ENCODE measurements around the gene ECSCR.

ECSCR gene

DNA sequence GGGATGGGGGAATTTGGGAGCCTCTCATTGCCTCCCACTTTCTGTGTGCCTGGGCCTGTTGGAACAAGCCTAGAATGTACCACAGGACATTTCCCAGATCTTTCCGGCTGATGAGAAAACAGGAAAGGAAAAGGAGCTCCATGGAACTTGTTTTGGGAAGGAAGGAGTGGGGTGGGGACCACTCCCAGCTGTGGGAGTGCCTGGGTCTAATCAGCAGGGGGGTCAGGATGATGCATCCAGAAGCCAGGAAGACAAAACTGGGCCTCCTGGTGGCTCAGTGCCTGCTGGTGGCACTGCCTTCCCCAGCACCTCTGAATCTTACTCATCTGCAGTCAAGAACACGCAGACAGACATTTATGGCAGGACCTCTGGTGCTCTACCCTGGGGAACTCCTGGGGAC lies 11.0 kb upstream of the ECSCR start:
- DNase-seq = peak; percentile 38

DNA sequence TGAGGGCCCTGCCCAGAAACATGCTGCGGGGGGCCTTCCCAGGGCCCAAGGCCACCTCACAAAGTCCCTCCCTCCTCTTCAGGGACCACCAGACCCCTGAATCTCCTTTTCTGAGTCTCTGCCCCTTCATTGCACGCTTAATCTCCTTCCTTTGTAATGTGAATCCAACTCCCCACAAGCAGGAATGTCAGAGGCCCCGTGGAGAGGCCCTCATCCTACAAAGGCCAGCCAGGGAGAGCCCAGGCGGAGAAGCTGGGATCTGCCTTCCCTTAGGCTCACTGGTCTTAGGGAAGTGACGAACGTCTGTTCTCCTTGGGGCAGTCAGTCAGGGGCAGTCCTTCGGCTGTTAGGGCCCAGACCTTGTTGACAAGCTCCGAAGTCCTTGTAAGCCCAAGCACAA lies 10.6 kb upstream of the ECSCR start:
- DNase-seq = no peak

DNA sequence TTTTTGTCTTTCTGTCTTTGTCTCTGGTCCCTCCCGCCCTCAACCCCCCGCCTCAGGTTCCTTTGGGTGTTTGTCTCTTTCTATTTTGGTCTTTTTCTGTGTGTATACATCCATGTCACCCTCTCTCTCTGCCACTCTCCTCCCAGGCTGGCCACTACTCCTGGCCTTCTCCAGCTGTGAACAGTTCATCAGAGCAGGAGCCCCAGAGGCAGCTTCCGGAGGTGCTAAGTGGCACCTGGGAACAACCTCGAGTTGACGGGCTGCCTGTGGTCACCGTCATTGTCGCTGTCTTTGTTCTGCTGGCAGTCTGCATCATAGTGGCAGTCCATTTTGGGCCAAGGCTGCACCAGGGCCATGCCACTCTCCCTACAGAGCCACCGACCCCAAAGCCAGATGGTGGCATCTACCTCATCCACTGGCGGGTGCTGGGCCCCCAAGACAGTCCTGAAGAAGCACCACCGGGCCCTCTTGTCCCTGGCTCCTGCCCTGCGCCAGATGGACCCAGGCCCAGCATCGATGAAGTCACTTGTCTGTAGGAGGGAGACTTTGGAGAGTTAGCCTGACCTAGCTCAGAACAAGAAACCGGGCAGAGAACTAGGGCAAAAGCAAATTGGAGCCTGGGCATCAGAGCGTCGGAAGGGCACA lies 10.0 kb upstream of the ECSCR start:
- peak; percentile 34 for DNase-seq

DNA sequence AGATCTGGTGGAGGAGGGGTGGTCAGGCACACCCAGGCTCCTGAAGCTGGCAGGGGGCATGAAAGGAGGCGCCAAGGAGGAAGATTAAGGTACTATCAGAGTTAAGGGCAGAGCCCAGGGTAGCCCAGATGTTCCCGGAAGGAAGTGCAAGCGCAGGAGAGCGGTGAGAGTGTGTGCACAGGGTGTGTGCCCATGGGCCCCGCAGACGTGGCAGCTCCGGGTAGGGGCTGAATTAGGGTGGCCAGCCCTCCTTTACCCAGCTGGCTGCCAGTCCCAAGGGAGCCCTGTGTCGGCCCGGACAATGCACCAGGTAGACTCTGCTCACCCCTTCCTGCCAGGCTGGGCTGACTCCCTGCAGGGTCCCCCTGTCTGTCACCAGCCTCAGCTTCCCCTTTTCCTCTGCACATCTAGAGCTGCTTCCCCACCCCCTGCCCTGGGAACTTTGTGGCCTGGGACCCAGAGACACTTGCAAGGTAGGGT lies 8.3 kb upstream of the ECSCR start, which contains the start of gene SMIM33:
Gene SMIM33 (plus strand): TSS at position 184 of the 480 bp plus-strand sequence. CDS start 118 bp downstream, at position 302.
- DNase-seq = peak; percentile 59

DNA sequence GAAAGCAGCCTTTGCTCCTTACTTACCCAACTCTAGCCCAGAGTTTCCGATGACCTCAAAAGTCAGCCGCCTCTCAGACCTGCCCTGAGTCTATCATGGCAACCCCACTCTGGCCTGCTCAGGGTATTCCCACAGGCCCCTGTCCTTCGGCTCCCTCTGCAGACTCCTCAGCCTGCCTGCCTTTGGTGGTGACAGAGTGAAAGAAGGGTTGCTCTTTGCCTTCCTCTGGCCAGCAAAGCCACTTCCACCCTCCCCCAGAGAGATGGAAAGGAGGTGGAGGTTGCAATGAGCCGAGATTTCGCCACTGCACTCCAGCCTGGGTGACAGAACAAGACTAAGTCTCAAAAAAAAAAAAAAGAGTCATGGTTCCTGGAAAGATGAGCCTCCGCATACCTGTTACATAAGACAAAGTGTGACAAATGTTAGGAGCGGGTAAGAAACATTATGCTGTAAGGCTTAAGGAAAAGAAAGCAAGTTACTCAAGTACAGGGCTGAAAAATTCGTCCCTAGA lies 5.9 kb upstream of the ECSCR start:
- DNase-seq = no peak

DNA sequence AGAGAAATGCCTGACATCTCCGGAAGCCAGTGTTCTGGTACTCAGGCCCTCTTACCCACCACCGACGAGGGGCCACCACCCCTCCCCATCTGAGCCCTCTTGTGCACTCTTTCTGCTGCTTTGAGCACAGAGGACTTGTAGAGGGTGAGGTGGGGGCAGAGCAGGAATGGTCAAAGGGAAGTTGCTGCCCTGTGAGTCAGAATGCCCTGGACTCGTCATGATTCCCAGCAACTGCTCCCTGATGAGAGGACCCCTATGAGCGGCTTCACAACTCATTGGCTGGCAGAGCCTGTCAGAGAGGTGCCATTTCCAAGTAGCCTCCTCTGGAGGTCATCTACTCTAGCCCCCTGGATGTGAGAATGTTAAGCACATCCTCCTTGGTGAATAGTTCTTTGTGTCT lies 845 bp downstream of the ECSCR start:
- no peak for DNase-seq

DNA sequence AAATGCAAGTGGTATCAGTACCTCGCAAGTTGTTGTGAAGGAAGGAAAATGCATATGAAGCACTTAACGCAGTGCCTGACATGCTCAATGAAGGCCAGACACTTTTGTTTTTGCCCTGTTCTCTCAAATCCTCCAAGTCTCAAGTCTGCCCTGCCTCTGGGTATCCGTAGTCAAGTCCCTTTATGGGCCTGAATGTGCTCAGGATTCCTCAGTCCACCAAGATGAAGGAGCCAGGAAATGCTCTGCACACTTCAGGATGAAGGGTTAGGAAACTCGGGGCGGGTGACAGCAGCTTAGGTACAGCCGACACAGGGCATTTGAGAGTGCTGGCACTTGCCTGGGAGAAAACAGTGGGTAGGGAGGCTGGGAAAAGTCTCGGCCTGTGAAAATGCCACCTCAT lies 1.4 kb downstream of the ECSCR start:
- no peak for DNase-seq

DNA sequence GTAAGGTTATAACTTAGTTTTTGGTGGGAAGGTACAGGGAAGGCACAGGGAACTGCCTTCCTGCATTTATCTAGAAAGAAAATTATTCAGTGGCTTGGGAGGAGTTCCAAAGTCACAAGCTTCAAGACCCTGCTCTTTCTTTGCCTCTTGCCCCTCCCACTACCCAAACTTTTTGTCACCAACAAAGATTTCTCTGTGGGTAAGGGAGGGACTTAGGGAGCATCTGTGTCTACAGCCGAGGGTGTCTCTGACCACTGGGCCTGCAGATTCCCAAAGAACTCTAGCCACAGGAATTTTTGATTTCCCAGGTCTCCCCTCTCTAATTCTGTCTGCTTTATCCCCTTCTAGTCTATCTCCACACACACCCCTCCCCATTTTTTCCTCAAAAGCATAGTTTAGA lies 2.1 kb downstream of the ECSCR start:
- no peak for DNase-seq

DNA sequence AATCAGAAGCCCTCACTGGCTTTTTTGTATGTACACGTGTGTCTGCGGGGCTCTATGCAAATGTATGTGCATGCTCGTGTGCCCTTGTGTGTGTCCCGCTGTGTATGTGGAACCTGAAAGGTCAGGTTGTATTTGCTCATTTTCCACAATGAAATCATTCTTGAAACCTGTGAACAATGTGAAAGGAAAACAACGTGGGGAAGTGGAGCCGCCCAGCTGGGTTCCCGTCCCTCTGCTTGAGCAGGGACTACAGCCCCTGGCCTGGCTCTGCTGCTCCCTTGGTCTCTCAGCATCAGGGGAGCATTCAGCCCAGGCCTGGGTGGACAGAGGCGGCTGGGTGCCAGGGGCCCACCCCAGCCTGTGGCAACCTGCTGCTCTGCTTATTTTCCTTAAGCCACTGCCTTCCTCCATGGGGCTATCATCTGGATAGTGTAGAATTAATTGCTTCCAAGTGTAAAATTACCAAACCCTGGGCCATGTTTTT lies 3.0 kb downstream of the ECSCR start:
- peak; percentile 69 for DNase-seq

DNA sequence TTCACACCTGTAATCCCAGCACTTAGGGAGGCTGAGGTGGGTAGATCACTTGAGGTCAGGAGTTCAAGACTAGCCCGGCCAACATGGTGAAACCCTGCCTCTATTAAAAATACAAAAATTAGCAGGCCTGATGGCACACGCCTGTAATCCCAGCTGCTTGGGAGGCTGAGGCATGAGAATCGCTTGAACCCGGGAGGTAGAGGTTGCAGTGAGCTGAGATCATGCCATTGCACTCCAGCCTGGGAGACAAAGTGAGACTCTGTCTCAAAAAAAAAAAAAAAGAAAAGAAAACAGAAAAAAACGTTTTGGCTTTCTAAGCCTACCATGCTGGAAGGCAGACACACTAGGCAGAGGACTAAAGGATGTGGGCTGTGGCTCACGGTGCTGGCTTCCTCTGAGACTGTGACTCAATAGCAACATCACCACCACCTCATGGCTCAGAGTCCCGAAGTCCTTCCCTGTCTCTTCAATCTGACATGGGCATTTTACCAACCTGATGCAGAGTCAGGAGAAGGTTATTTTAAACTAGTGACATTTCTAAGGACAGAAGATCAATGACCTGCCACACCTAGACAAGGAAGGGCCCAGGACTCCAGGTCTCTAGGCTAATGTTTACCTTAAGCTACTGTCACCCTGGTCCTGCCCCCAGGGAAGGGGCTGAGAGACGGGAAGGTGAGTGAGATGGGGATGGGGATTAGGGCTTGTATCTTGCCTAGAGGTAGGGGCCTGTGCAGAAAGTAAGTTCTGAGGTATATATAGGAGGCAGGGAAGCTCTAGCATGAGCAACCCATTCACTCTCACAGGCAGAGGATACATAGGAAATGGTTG lies 3.7 kb downstream of the ECSCR start:
- peak; percentile 84 for DNase-seq

DNA sequence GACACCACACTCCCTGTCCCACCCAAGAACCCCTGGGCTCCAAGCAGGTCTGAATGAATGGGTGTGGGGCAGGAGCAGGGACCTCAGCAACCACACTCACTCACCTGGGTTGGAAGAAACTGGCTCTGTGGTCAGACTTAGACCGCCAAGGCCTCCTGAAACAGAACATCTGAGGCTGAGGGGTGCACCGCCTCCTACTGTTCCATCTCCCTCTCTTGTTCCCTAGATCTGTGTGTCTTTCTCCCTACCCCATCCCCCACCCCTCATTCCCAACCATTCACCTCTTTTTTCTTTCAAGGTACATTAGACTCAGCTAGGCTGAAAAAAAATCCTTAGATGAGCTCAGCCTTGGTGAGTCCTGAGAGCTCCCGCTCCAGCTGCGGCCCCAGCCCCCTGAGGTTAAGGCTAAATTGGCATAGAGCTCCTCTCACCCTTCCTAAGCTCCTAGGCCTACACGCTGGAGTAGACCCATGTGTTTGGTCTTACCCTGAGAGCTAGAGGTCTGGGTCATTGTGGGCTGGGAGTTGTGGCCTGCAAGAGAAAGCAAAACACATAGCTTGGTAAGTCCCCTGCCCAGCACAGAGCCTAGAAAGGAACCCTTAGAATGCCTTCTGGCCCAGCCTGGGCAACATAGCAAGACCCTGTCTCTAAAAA lies 4.8 kb downstream of the ECSCR start:
- no peak for DNase-seq

DNA sequence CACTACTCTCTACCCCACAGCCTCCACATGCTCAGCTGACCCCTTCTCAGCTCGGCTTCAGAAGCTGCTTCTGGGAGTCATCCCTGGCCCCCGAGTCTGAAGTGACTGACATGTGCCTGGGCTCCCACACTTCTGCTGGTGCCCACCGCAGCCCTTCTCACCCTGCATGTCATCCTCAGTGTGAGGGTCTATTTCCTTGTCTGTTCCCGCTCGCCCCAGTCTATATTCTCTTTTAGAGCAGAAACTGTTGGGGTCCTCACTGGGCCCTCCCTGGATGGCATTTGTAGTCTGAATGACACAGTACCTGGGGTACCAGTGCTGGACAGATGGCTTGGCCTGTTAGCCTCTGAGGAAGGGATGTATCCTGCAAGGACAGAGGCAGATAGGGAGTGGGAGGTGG lies 5.3 kb downstream of the ECSCR start:
- DNase-seq = no peak

DNA sequence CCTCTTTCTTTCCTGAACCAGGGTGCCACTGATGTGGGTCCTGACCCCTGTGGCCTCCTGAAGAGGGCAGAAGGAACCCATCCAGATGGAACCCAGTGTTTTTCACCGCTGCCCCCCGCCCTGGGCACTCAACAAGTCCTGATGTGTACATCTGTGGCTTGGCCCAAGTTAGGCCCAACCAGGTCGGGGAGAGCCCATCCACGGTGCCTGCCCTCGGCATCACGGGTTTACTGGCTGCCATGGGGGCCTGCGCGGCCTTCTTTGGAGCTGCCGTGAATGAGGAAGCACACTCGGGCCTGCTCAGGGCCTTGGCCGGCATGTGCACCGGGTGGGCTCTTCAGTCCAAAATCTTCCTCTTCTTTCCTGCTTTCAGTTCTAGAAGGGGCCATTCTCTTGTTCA lies 5.8 kb downstream of the ECSCR start:
- no peak for DNase-seq

DNA sequence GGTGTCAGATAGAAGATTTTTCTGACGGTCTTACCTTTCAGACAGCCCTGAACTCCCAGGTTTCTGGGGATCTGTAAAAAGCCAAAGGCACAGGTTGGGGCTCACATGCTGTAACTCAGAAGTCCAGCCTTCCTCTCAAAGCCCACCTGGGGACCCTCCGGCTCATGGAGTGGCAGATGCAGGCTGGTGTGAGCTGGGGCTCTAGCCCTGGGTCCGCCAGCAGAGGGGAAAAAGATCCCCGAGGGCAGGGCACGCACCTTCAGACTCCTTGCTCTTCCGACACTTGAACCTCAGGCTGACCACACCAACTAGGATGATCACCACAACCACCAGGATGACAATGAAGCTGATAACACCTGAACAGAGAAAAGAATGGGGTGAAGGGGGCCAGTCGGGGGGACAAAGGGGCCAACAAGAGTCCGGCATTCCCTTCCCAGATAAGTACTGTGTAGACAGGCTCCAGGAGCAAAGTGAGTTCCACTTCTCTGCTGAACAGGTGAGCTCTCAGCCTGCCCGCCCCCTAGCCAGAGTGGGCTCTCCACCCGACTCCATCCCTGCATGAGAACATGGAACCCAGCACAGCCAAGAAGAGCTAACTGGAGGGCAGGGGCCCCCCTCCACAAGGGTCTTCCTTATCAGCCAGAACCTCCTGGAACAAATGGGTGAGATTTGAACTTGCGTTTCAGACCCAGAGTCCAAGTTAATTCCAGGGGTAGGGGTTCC lies 7.8 kb downstream of the ECSCR start:
- no peak for DNase-seq

DNA sequence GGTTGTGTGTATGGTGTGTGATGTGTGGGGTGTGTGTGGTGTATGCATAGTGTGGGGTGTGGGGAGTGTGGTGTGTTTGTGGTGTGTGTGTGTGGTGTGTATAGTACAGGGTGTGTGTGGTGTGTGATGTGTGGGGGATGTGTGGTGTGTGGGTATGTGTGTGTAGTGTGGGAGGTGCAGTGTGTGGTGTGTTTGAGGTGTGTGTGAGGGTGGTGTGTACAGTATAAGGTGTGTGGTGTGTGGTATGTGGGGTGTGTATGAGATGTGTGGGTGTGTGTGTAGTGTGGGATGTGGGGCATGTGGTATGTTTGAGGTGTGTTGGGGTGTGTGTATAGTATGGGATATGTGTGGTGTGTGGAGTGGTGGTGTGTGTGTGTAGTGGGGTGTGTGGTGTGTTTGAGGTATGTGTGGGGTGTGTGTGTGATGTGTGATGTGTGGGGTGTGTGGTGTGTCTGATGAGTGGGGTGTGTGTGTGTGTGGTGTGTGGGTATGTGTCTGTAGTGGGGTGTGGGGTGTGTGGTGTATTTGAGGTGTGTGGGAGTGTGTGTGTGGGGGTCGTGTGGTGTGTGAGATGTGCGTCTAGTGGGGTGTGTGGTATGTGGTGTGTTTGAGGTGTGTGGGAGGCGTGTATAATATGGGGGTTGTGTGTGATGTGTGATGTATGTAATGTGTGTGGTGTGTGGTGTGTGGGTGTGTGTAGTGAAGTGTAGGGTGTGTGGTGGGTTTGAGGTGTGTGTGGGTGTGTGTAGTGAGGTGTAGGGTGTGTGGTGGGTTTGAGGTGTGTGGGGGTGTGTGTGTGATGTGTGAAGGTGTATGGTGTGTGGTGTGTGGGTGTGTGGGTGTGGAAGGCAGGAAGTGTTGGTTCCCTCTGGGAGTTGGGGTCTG lies 8.6 kb downstream of the ECSCR start:
- DNase-seq = no peak

DNA sequence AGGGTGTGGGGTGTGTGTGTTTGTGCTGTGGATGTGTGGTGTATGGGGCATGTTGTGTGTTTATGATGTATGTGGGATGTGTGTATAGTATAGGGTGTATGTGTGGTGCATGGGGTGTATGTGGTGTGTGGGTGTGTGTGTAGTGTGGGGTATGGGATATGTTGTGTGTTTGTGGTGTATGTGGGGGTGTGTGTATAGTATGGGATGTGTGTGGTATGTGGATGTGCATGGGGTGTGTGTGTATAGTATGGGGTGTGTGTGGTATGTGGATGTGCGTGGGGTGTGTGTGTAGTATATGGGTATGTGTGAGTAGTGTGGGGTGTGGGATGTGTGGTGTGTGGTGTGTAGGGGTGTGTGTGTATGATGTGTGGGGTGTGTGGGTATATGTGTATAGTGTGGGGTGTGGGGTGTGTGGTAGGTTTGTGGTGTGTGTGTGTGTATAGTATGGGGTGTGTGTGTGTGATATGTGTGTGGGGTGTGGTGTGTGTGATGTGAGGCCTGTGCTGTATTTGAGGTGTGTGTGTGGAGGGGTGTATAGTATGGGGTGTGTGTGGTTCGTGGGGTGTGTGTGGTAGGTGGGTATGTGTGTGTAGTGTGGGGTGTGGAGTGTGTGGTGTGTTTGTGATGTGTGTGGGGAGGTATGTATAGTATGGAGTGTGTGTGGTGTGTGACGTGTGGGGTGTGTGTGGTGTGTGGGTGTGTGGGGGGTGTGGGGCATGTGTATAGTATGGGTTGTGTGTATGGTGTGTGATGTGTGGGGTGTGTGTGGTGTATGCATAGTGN lies 10.5 kb downstream of the ECSCR start:
- no peak for DNase-seq

DNA sequence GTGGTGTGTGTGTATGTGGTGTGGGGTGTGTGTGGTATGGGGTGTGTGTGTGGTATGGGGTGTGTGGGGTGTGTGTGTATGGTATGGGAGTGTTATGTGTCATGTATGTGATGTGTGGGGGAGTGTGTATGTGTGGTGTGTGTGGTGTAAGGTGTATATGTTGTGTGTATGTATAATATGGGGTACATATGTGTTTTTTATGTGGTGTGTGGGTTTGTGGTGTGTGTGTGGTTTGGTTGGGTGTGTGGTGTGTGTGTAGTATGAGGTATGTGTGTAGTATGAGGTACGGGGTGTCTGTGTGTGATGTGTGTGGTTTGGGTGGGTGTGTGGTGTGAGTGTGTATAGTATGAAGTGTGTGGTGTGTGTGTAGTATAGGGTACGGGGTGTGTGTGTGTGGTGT lies 11.4 kb downstream of the ECSCR start:
- no peak for DNase-seq

DNA sequence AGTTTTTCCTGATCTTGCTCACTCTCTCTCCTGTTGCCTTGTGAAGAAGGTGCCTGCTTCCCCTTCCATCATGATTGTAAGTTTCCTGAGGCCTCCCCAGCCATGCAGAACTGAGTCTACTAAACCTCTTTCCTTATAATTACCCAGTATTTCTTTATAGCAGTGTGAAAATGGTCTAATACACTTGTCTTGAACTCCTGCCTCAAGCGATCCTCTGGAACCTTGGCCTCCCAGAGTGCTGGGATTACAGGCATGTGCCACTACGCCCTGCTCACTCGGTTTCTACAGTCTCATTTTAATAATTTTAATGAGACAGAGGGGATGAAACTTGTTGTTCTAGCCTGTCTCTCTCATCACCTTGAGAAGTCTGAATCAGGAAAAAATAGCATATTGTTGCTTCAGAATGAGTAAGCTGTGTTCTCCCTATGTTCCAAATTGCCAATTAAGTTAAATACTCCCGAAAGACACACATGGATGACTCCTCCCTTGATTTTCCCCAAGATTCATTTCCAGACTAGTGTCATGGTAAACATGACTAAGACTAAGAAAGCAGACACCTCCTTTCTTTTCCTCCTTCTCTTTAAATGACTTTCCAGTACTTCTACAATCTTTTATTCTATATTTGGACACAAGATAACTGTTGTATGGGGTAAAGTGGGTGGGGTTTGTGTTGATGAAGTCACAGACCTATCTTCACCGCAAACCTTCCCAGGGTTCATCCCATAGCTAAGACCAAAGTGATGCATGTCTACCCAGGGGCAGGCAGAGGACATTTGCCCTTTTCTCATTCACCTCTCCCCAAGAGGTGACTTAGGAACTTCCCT lies 15.4 kb downstream of the ECSCR start:
- peak; percentile 62 for DNase-seq

DNA sequence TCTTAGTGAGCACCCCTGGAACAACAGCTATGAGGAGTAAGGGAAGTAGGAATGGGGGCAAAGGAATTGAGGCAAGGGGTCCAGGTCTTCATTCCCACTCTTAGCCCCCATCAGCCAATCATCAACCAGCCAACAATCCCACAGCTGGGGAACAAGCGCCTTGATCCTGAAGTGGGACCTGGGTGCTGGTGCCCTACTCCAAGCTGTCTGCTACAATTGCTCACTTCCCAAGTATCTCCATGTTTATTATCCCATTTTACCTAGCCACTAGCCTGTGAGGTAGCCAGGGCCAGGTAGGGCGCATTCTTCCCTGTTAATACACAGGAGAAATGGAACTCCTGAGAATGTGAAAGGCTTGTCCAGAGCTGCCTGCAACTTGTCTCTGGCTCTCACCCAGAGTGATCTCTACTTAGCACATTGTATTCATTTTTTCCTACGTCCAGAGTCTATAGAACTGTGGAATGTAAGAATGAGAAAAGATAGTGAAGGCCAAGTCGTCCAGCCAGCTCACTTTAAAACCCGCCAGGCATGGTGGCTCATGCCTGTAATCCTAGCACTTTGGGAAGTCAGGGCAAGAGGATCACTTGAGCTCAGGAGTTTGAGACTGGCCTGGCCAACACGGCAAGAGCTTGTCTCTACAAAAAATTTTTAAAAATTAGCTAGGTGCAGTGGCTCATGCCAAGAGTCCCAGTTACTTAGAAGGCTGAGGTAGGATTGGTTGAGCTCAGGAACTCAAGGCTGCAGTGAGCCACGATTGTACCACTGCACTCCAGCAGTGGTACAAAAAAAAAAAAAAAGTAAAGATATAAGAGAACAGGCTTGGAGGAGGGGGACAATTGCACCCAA lies 17.0 kb downstream of the ECSCR start:
- DNase-seq = no peak
